GM12874 (cell line): ENCODE results near the gene FDPS.

Experiments used
- CTCF ChIP-seq: IDR thresholded peaks from 2 replicates; pipeline ENCODE4 v1.5.1; 2011; ENCODE audit warnings: low read depth, mild to moderate bottlenecking, control low read depth, low read length, moderate library complexity; ENCODE audit not compliant: insufficient read depth

FDPS gene

GRCh38 chr1:155287987-155288543 lies 20.6 kb upstream of the FDPS start:
- TF ChIP-seq CTCF: no peak

- TF ChIP-seq CTCF: no peak
Measured at GRCh38 chr1:155293086-155293749, 15.4 kb upstream of the FDPS start.

GRCh38 chr1:155294520-155295182 lies 14.0 kb upstream of the FDPS start:
- TF ChIP-seq CTCF: no peak

- TF ChIP-seq CTCF: no peak
Measured at GRCh38 chr1:155295183-155295941, 13.3 kb upstream of the FDPS start.

- no peak for TF ChIP-seq CTCF
Measured at GRCh38 chr1:155295942-155296267, 12.8 kb upstream of the FDPS start.

- no peak for TF ChIP-seq CTCF
Measured at GRCh38 chr1:155296661-155297060, 12.0 kb upstream of the FDPS start.

GRCh38 chr1:155297384-155297783 lies 11.3 kb upstream of the FDPS start:
- no peak for TF ChIP-seq CTCF
